Measurements from ENCODE around the gene VWA3B.

GRCh38 chr2:98359986-98360385, 273.0 kb downstream of the VWA3B start:
- TF ChIP-seq EZH2phosphoT487 (IDR thresholded peaks at IDR 0.05; ENCODE audit: low read depth, severe bottlenecking, unreplicated experiment), result no peak
- no peak for TF ChIP-seq CTCF (IDR thresholded peaks at IDR 0.05; ENCODE audit: poor library complexity)
- TF ChIP-seq EZH2 (IDR thresholded peaks at IDR 0.05; ENCODE audit: borderline replicate concordance), result no peak
